GF-D8 (cell line): ENCODE results near the gene WFS1.
A peak's percentile ranks its signal among the peaks of the same experiment; 100 is the strongest.

Experiments used
- DNase-seq: peaks from one replicate; lab custom pipeline; 2025; lab: John Stamatoyannopoulos, UW

The WFS1 gene

GRCh38 chr4:6235012-6235411, 34.6 kb upstream of the WFS1 start:
- DNase-seq = no peak

- no peak for DNase-seq
Measured at GRCh38 chr4:6235901-6236640, 33.6 kb upstream of the WFS1 start.

DNA sequence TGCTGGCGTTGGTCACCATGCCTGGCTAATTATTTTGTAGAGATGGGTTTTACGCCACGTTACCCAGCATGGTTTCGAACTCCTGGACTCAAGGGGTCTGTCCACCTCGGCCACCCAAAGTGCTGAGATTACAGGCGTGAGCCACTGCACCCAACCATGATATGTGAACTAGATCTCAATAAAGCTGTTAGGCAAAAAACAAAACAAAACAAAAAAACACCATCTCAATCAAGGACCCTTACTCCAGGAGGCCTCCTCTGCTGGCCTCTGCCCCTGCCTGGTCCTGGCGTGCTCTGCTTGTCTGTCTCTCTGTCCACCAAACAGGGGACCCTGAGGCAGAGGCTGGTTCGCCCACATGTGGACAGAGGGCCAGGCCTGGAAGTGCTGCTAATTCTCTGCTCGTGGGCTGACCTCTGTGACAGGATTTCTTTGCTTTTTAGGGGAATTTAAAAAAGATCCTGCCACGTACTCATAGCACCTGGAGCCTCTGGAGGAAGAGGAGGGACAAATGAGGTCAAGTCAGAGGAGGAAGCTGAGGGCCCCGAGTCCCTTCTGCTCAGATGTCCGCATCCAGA, 32.7 kb upstream of the WFS1 start:
- no peak for DNase-seq

DNA sequence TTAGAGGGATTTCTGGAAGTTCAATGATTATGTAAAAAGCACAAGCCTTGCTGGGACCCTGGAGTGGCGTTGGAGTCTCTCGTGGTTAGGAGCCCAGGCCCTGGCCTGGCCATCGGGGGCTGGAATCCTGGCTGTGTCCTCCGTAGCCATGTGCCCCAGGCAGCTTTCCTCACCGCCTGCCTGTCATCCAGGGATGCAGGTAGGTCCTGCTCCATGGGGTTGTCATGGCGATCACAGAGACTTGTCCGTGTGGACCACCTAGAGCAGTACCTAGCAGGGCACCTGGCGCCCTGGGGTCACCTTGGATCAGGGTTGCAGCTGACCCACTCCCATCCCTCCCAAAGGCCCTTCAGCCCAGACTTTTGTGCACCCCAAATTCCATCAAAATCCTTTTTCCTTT, 30.2 kb upstream of the WFS1 start:
- no peak for DNase-seq

- DNase-seq = no peak
Measured at GRCh38 chr4:6239968-6240367, 29.7 kb upstream of the WFS1 start.

DNA sequence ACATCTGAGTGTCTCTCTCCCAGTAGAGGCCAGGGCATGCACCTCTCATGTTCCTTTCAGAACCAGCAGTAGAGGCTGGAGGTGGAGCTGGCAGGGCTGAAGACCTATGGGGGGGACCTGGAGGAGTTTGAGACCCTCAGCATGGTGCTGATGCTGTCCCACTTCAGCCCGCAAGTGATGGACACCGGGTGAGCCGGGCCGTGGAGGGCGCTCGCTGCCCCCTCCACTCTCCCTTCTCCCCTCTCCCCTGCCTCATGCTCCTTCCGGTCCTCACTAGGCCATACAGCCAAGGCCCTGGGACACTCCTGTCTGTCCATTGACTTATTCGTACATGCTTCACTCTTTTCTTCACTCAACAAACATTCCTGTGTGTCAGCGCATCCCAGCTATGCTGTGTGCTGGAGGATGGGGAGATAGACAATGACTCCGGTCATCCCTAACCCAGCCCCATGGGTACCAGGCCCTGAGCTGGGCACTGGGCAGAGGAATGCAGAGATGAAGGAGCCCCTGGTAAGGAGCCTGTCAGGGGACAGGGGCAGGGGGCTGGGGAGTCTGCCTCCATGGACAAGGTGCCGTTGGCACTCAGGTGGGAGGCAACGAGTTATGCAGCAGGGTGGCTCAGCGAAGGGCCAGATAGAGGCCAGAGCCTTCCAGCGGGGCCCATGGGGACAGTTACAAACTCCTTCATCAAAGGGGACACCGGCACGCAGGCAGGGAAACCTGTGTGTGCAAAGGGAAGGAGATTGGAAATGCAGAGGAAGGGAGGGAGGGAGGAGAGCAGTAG, 28.4 kb upstream of the WFS1 start:
- DNase-seq = no peak

DNA sequence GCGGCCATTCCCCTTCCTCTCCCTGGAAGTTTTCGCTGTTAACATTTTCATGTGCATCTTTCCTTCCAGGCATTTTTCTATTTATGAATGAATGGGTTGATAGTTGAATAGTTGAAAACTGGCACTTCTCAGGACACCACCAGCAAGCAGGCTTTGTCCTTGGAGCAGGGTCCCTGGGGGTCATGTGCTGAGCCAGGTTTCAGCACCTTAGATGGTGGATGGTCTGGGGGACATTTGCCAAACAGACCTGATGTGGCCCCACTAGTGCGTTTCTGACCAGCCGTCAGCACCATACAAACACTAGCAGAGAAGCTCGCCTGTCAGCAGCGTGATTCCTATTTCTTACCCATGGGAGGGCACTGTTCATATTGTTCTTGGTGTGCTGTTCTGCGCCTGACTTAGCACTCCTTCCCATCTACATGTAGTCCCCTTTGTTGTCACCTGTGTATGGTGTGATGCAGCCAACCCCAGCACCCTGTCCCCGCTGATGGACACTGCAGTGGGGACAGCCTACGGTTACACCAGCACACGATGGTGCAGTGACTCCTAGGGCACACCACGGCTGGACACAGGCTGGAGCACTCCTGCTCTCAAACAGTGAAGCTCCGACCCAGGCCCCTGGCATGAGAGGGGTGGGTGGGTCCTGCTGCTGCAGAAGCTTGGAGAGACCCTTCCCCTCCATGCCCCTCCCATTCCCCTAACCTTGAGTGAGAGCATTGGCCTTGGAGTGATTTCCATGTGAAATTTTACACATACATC, 27.2 kb upstream of the WFS1 start:
- DNase-seq = no peak

GRCh38 chr4:6245246-6246169, 24.1 kb upstream of the WFS1 start:
- no peak for DNase-seq

- DNase-seq = no peak
Measured at GRCh38 chr4:6246170-6246634, 23.4 kb upstream of the WFS1 start.

DNA sequence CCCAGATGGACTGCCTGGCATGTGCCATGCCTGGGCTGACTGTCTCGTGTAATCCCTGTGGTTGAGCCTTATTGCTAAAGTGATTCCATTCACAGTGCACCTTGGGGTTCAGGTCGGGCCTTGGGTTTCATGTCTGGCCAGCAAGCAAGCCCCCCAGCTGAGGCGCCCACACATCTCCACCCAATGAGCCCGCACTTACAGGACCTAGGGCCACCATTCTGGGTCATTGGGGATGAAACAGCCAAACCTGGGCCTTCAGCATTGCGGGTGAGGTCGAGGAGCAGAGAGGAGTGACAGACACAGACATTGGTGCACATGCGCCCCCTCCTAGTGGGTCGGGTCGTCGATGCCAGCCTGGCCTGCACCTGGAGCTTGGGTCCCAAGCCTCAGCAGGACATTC, 21.3 kb upstream of the WFS1 start:
- no peak for DNase-seq

- peak; percentile 2 for DNase-seq
Measured at GRCh38 chr4:6250235-6250983, 19.2 kb upstream of the WFS1 start.

GRCh38 chr4:6250984-6251295, 18.7 kb upstream of the WFS1 start:
- no peak for DNase-seq

GRCh38 chr4:6251365-6251764, 18.3 kb upstream of the WFS1 start:
- no peak for DNase-seq

DNA sequence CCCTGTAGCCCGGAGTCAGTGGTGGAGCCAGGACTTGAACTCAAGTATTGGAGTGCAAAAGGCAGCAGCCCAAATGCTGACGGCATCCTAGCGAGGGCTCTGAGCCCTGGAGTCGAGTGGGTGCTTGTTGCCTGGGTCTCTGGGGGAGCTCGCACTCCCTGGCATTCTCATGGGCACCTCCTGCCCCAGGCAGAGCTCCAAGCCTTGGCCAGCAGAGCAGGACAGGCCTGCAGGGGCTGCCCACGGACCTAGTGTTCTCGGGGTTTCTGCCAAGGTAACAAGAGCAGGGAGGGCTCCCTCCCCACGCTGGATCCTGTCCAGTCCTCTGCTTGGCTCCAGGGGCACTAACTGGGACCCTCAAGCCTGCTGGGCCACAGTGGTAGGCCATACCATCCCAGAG, 17.6 kb upstream of the WFS1 start:
- no peak for DNase-seq

- no peak for DNase-seq
Measured at GRCh38 chr4:6253111-6253510, 16.5 kb upstream of the WFS1 start.

GRCh38 chr4:6253961-6254360, 15.7 kb upstream of the WFS1 start:
- no peak for DNase-seq

GRCh38 chr4:6256141-6256540, 13.5 kb upstream of the WFS1 start:
- no peak for DNase-seq

DNA sequence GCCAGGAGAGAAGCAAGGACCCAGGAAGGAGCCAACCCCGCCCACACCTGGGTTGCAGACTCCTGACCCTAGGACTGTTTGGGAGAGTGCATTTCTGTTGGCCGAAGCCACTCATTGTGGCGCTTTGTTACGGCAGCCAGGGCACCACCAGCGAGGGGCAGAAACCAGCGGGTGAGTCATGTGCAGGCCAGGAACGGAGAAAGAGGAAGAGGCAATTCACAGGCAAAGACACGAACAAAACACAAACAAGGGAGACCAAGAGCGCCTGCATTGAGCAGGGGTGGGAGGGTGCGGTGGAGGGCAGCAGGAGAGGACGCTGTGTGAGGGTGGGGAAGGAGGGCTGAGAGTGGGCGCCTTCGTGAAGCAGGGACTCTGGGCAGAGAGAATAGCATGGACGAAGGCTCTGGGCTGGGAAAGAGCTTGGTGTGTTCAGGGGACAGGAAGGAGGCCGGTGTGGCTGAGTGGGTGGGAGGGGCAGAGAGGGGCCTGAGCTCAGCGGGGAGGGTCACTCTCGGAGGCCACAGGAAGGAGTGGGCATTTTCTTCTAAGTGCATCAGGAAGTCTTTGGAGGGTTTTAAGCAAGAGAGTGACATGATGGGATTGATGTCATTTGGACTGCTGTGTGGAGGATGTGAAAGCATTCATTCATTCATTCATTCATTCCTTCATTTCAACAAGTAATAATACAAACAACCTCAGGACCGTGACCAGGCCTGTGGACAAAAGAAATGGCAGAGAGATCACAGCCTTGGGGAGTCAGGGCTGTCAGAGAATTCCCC, 12.2 kb upstream of the WFS1 start:
- no peak for DNase-seq

DNA sequence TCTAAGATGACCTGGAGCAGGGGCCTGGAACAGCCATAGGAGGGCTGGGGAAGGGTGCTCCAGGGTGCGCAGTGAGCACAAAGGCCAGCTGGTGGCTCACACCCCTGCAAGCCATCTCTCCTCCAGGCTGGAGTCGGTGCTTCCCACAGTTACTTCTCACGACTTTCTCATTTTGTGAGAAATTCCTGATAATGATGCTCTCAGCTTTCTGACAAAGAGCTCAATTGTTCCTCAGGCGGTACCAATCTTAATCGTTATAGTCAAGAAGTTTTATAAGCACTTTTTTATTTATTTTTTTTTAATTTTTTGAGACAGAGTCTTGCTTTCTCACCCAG, 11.7 kb upstream of the WFS1 start:
- no peak for DNase-seq

GRCh38 chr4:6258741-6259140, 10.9 kb upstream of the WFS1 start:
- peak; percentile 54 for DNase-seq
